Urothelium cell line (cell line): ENCODE measurements around the gene NSRP1.
"Not testable (repeated sequence)": the region's sequence is repeated elsewhere in the genome, so short reads cannot be mapped to it uniquely, and the experiment has no call there.

Source experiments
- DNase-seq: peaks from one replicate; pipeline ENCODE4 v3.0.0; 2011; ENCODE audit warnings: low spot score, mixed read lengths
- FAIRE-seq: peaks from 2 replicates; lab custom pipeline; 2011; peaks lifted over from hg19 to GRCh38; lab: Jason Lieb, UNC

Gene NSRP1

DNA sequence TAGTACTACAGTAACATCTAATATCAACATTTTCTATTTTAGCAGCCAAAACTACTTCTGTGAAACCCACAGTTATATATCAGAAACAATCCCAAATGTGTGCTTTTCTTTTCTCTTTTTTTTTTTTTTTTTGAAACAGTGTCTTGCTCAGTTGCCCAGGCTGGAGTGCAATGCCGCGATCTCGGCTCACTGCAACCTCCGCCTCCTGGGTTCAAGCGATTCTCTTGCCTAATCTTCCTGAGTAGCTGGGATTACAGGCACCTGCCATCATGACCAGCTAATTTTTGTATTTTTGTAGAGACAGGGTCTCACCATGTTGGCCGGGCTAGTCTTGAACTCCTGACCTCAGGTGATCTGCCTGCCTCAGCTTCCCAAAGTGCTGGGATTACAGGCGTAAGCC is 2.0 kb downstream of the NSRP1 start:
- not testable (repeated sequence) for DNase-seq, FAIRE-seq

DNA sequence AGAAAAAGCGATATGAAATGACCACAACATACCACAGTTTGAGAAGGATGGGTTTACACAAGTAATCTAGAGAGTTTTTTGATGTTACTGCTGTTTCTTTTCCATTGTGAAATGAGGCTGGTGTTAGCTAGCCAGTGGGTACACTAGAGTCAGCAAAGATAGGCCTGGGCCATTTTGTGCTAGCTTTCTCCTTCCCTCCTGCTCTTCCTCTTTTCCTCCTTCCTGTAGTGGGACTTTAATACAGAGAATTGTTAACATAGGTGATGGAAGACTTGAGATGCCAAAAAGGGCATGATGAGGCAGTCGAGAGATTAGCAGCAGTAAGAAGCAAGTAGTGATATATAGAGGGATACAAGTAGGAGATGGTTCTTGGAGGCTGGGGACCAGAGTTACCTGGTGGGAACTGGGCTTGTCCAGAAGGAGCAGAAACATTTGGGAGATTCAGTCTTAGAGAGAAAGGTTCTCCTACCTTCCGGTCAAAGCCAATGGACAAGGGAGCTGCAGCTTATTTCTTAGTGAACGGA is 7.7 kb downstream of the NSRP1 start:
- DNase-seq = no peak

DNA sequence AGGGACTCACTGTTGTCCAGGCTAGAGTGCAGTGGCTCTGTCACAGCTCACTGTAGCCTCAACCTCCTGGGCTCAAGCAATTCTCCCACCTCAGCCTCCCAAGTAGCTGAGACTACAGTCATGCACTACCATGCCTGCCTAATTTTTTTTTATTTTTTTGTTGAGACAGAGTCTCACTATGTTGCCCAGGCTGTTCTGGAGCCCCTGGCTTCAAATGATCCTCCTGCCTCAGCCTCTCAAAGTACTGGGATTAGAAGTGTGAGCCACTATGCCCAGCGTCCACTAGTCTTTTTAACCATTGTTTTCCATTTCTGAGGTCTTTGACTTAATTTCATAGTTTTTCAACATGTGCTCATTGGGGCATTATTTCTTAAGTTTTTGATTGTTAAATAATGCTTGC is 13.5 kb downstream of the NSRP1 start:
- DNase-seq (no peak), FAIRE-seq (no peak)

More for the DNA sequence above, 7.7 kb downstream of the NSRP1 start:
- no peak for FAIRE-seq

DNA sequence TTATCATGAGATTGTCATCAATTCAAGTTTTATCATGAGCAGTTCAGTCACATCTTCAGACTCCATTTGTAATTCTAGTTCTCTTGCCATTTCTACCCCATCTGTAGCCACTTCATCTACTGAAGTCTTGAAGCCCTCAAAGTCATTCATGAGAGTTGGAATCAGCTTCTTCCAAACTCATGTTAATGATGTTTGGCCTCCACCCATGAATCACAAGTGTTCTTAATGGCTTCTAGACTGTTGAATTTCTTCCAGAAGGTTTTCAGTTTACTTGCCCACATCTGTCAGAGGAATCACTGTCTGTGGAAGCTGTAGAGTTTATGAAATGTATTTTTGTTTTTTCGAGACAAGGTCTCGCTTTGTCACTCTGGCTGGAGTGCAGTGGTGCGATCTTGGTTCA is 16.0 kb downstream of the NSRP1 start:
- FAIRE-seq (no peak), DNase-seq (no peak)

DNA sequence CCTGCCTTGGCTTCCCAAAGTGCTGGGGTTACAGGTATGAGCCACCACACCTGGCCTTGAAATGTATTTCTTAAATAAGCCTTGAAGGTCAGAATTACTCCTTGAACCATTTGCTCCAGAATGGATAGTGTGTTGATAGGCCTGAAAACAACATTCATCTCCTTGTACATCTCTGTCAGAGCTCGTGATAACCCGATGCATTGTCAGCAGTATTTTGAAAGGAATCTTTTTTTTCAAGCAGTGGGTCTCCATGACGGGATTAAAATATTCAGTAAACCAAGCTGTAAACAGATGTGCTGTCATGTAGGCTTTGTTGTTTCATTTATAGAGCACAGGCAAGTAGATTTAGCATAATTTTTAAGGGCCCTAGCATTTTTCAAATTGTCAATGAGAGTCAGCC is 16.6 kb downstream of the NSRP1 start:
- no peak for FAIRE-seq
- DNase-seq = no peak

DNA sequence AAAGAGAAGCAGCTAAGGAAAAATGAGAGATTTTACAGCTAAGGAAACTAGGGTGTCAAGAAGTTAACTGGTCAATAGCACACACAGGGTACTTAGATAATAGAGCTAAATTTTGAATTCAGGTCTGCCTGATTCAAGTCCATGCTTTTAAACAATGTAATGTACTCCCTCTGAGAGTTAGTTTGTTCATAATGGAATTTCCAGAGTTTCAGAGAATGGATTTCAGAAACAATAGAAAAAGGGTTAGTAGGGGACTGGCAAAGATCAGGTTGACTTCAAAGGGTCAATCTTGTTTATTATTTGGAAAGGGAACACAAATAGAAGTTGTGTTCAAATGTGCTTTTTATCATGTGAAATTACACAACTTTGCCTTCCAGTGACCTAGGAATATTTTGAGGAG is 17.9 kb downstream of the NSRP1 start:
- FAIRE-seq (no peak), DNase-seq (no peak)

DNA sequence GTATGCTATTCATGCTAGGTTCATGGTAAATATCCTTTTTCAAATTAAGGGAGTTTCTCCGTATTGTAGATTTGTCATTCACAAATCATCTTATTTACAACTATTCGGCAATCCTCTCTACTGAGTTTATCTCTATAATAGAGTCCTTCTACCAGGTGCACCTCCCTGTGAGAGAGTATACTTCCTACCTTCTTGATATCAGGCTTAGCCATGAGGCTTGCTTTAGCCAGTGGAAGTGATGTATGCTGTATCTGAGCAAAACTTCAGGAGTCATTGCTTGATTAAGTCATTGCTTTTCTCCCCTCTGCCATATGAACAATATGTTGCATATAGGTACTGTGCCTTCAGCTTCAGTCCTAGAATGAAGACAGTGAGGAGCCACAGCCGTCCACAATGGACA is 20.5 kb downstream of the NSRP1 start:
- FAIRE-seq = no peak
- DNase-seq = no peak

DNA sequence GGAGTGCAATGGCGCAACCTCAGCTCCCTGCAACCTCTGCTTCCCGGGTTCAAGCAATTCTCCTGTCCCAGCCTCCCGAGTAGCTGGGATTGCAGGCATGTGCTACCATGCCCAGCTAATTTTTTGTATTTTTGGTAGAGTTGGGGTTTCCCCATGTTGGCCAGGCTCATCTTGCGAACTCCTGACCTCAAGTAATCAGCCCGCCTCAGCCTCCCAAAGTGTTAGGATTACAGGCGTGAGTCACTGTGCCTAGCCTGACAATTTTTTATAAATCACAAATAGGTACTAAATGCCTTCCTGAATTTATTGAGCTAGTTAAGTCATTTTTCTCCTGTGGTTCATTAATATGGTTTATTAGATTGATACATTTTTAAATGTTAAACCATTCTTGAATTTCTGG is 31.2 kb downstream of the NSRP1 start:
- DNase-seq, FAIRE-seq: not testable (repeated sequence)

DNA sequence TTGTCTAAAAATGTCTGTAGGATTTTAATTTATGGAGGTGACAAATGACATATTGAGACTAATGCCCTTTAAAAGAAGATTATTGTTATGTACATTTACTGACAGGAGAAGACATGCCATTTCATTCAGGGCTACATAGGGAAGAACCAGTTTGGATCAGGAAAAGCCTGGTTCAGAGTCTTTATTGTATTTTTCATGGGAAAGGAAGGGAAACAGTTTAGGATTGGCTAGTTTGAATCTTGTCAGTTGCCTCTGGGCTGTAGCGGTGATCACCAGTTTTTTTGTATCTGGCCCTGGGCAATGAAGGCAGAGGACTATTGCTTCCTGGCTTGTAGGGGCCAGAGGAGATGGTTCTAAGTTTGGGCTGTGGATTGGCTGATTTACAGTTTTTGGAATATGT is 31.8 kb downstream of the NSRP1 start:
- no peak for DNase-seq
- FAIRE-seq = no peak

DNA sequence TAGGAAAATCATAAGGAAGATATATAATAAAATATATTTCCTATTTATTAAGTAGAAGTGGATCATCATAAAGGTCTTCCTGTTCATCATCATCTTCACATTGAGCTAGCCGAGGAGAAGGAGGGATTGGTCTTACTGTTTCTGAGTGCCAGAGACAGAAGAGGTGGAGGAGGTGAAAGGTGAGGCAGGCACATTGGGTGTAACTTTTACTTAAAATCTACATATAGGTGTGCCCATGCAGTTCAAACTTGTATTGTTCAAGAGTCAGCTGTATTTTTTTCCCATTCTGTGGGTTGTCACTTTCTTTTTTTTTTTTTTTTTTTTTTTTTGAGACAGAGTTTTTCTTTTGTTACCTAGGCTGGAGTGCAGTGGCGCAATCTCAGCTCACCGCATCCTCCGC is 34.9 kb downstream of the NSRP1 start:
- DNase-seq = no peak
- no peak for FAIRE-seq

DNA sequence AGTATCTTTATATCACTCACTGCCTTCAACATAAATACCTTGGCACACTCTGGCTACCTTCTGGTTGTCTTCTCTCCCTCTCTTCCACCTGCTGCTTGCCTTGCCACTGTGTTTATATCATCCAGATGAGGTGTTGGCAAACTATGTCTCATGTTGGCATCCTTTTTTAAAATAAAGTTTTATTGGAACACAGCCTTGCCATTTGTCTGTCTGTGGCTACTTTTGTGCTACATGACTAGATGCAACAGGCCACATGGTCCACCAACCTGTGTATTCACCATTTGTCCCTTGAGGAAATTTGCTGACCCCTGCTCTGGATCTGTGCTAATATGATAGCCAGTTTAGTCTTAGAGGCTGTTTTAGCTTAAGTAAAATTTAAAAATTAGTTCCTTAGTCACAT is 36.8 kb downstream of the NSRP1 start:
- no peak for FAIRE-seq
- no peak for DNase-seq

DNA sequence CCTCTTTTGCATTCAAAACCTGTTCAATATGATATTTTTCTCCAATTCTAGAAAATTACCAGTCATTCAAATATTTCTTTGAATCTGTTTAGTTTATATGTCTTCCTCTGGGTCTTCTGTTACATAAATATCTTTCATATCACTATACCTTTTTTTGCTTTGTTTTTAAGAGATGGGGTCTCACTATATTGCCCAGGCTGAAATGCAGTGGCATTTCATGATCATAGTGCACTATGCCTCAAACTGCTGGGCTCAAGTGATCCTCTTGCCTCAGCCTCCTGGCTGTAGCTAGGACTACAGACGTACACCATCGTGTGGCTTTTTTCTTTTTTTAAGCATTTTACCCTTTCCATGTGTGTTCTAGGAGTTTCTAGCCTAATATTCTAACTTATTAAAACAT is 38.8 kb downstream of the NSRP1 start:
- FAIRE-seq (no peak), DNase-seq (no peak)

DNA sequence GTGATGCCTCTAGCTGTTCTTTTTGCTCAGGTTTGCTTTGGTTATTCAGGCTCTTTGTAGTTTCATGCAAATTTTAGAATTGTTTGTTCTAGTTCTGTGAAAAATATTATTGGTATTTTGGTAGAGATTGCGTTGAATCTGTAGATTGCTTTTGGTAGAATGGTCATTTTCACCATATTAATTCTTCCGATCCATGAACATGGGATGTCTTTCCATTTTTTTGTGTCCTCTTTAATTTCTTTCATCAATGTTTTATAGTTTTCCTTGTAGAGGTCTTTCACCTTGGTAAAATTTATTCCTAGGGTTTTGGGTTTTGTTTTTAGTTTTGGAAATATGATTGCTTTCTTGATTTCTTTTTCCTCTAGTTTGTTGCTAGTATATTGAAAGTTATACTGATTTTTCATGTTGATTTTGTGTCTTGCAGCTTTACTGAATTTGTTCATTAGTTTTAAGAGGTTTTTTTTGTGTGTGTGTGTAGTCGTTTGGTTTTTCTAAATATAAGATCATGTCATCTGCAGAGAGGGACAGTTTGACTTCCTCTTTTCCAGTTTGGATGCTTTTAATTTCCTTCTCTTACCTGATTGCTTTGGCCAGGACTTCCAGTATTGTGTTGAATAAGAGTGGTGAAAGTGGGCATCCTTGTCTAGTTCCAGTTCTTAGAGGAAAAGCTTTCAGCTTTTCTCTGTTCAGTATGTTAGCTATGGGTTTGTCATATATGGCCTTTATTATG is 42.4 kb downstream of the NSRP1 start:
- DNase-seq (no peak), FAIRE-seq (no peak)

DNA sequence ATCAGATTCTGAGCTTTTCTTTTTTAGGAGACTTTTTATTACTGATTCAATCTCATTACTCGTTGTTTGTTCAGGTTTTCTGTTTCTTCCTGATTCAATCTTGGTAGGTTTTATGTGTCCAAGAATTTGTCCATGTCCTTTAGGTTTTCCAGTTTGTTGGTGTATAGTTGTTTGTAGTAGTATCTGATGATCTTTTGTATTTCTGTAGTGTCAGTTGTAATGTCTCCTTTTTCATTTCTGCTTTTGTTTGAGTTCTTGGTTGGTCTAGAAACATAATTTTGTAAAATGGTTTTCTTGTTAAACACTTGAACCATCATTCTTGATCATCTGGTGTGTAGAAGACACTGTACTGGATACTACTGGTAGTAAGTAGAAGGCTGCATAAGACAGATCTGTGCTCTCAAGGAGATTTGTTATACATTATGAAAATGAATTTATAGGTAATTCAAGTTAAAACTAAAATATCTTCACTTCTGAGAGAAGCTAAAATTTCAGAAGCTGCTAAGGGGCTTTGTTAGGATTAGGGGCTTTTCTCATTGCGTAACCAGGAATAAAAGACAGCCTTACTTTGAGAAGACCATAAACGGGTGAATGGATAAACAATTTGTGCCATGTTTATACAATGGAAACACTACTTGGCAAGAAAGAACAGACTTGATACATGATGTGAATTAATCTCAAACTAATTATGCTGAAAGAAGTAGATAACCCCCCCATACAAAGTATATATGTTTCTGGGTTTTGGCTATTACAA is 44.0 kb downstream of the NSRP1 start:
- DNase-seq = no peak
- no peak for FAIRE-seq

DNA sequence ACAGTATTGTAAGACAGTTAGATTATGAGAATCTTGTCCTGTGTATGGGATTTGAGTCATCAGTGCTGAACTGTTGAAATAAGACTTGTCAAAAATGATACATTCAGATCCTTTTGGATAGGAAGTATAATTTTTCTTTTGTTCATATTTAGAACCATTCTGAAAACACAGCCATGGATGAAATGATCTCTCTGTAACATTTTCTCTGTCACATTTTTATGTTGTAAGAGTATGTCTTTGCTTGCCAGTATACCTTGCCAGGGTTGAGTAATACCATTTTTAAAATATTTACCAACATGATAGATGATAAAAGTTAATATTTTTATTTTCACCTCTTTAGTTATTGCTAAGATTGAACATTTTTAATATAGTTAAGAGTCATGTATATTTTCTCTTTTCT is 45.0 kb downstream of the NSRP1 start:
- no peak for FAIRE-seq
- no peak for DNase-seq

DNA sequence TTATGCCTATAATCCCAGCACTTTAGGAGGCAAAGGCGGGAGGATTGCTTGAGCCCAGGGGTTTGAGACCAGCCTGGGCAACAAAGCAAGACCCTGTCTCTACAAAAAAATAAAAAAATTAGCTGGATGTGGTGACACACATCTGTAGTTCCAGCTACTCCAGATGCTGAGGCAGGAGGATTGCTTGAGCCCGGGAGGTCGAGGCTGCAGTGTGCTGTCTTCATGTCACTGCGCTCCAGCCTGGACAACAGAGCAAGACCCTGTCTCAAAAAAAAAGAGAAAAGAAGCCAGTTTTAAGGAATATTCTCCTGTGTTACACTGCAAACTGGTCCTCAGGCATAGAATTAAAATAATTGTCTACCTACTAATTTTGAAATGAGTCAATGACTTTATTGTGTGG is 47.9 kb downstream of the NSRP1 start:
- FAIRE-seq (no peak), DNase-seq (no peak)

DNA sequence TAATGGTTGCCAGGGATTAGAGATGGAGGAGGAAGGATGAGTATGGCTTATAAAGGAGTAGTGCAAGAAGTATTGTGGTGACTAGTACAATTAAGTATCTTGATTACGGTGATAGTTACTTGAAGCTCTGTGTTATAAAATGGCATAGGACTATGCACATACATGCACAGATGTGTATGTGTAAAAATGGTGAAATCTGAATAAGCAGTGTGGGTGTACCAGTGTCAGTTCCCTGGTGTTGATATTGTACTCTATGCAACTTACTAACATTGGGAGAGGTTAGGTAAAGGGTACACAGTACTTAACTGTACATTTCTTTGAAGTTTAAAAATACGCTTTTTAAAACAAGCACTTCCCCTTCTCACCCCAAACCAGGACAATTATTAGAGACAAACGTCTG is 48.5 kb downstream of the NSRP1 start:
- FAIRE-seq (no peak), DNase-seq (no peak)

DNA sequence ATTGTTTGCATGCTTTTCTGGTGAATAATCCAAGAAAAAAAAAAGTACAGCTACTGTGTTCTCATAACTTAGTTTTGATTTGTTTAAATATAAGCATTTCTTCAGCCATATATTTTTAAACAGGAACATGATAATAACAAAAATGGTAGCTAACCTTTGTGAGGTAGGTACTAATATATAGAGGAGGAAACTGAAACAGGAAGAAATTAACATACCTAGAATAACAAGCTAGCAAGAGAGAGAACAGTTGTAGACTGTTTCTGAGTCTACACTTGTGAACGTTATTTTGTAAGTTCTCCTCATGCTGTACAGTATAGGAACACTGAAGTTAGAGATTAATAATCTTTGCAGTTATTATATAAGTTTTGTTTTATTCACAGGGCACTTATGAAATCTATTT is 49.3 kb downstream of the NSRP1 start:
- FAIRE-seq (no peak), DNase-seq (no peak)

DNA sequence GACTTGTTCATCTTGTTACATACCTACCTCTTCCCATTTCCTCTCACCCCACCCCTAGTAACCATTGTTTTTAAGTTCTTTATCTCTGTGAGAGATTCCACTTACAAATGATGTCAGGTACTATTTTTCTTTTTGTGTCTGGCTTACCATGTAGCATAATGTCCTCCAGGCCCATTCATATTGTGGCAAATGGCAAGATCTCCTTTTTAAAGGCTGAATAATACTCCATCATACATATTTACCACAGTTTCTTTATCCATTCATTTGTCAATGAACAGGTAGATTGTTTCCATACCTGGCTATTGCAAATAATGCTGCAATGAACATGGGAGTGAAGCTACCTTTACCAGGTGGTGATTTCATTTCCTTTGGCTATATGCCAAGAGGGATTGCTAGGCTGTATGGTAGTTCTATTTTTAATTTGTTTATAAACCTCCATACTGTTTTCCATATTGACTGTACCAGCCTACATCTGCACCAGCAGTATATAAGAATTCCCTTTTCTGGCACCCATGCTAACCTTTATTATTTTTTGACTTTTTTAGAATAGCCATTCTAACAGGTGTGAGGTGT is 53.9 kb downstream of the NSRP1 start:
- FAIRE-seq (no peak), DNase-seq (no peak)

DNA sequence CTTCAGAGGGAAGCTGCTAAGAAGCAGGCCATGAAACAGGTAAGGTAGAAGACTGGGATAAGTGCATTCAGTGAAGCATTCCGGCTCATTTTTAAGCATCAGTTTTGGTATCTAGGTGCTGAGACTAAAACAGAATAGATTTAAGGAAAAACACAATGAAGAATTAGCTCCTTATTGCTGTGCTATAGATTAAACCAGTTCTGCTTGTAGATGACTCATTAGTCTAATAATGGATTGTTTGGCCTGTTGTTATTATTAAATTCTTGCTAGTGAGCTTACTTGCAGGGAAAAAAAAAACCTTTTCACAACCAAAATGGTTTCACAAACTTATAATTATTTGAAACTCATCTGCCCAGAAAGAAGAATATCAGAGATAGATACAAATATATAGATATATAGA is 55.9 kb downstream of the NSRP1 start:
- DNase-seq (no peak), FAIRE-seq (no peak)

DNA sequence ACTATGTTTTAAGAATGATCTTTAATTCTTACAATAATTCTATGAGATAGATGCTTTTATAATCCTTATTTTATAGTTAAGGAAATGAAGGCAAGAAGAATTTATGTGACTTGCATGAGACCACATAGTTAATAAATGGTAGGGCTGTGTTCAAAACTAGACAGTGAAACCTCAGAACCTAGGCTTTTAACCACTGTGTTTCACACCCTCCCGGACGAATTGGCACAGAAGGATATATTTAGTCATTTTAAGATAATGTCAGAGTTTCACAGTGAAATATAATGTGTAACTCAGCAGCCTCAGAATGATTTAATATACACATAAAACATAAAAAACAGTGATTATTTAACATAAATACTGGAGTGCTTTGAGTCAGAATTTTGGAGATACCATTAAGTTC is 57.0 kb downstream of the NSRP1 start:
- FAIRE-seq (no peak), DNase-seq (no peak)

DNA sequence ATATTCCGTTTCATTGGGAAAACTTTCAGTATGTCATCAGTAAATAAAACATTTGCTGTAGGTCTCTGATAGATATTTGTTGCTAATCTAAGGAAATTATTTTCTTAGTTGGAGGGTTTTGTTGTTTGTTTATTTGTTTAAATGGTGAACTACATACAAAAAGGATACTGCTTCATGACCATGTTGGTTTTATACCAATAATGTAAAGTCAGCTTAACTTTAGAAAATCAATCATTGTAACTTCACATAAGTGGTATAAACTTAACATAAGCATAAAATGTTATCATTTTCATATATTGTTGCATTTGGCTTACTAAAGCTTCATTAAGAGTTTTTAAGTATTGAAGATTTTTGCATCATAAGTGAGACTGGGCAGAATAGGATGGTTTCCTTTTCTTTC is 57.9 kb downstream of the NSRP1 start:
- DNase-seq = no peak
- no peak for FAIRE-seq
